ENCODE results near the gene FGFR4.

The FGFR4 gene

DNA sequence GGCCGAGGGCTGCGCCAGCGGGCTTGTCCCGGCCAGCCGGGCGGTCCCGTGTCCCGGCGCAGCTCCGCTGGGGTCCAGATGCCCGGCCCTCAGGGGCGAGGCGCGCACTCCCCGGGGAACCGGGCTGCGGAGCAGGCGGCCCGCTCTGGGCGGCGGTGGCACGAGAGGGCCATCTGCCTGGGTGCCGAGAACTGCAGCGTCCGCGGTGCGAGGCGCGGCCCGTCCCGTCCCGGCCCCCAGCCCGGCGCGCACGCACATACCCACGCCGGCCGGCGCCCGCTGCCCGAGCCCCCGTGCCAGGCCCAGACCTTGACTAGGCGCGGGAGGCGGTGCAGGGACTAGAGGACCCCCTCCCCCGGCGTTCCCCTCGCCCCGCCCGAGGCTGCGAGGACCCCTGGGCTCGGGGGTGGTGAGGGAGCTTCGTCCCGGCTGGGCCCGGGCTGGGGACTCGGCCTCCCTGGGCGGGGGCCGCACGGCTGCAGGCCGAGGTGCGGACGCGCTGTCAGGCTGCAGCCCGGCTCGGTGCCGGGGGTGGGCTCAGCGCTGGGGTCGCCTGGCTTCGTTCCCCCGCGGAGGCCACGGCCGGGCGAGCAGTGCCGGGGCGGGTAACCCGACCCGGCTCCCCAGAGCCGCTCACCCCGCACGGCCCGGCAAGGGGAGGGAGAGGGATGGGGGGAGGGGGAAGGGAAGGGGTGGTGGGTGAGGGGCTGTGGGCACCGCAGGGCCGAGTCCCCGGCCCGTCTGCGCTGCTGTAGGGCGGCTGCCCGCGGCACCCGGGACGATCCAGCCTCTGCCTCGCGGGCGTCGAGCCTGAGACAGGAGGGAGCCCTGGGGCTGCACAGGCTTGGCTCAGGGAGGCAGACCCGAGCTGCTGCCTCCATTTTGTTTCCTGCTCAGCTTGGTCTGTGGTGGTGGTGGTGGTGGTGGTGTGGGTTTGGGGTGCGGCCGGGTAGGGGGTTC, 45.7 kb downstream of the FGFR4 start:
- DNase-seq = no peak

DNA sequence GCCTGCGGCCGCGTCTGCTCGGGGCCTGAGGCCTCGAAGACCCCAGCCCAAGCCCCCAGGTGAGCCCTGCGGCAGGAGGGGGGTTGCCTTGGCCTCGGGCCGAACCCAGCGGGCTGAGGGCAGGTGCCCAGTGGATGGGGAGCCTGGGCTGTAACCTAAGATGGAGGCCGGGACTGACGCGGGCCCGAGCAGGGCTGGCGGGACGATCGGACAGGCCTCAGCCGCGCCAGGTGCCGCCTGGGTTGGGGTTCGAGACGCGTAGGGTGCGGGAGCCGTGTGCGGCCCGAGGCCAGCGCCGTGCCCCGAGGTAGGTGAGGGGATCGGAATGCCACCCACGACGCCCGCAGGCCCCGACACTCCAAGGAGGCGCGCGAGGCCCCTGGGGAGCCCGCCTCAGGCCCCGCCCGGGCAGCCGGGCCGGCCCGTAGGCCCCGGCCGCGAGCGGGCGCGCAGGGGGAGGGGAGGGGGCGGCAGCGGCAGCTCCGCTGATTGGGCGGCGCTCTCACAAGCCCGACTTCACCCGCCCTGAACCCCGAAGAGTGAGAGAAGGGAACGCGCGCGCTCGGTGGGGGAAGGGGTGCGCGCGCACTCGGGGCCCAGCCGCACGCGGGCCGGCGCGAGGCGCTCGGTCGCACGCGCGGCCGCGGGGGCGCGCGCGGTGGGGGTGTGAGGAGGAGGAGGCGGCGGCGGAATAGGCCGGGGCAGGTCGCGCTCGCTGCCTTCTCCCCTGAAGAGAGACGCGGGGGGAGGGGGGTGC, 46.6 kb downstream of the FGFR4 start, which contains the start of gene NSD1:
NSD1 (plus strand) TSS at position 678 of the 757 bp plus-strand sequence. CDS start 1,331 bp downstream, outside the sequence.
- DNase-seq = no peak

DNA sequence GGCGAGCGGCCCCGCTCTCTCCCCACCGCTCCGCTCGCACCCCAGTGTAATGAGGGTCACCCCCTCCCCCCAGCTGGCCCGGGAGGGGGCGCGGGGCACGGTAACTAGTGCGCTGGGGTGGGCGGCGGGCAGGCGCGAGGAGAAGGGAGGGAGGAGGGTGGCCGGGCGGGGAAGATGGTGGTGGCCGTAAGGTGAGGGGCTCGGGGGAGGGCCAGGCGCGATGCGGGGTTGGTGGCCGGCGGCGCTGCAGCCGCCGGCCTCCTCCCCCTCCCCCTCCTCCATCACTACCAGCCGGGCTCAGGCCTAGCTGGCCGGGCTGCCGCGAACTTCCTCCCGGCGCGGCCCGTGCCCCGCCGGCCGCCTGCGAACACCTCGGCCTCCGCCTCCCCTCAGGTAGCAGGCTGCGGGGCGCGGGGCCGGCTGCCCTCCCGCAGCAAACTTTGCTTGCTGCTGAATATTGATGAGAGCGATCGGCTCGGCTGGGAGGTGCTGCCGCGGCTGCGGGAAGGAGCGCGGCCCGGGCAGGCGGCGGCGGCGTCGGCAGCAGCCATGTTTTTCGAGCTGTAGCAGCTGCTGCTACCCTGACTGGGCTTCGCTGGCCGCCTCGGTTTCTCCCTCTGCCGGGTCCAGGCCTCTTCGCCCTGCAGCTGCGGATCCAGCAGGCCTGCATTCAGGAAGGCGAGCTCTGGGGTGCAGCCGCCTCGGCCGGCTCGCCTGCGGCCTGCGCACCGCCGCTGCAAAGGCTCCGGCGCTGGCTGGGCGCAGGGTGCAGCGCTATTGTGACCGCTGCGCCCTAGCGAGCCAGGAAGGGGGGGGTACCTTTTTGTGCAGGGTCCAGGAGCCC, 47.4 kb downstream of the FGFR4 start:
- DNase-seq = no peak

DNA sequence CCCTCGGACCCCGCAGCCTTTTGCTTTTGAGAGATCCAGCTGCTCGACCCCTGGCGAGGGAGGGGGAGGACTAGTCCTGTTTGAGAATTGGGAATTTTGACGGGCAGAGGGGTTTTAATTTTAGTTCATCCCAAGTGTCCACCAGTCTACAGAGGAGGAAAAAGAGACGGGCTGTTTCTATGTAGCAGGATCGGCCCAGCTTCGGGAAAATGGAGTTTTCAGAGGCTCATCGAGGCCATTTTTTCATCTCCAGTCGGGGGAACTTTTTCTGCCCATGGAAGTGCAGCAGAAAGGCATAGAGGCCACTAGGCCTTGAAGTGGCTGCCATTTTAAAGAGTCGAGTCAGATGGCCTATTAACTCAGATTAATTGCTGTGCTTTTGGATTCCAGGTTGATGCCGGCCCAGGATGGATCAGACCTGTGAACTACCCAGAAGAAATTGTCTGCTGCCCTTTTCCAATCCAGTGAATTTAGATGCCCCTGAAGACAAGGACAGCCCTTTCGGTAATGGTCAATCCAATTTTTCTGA, 48.0 kb downstream of the FGFR4 start:
- no peak for DNase-seq

DNA sequence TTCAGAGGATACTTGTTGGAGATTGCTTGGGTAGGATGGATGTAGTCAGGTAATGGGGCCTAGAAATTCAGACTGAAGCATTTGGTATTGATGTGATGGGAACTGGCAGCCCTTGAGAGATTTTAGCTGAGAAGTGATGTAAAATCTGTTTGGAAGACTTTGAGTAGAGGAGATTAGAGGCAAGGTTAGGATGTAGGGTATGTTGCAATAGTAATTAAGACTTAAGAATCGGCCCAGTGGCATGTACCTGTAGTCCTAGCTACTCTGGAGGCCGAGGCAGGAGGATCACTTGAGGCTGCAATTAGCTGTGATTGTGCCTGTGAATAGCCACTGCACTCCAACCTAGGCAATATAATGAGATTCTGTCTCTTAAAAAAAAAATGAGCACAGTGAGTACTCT, 53.6 kb downstream of the FGFR4 start:
- no peak for DNase-seq

DNA sequence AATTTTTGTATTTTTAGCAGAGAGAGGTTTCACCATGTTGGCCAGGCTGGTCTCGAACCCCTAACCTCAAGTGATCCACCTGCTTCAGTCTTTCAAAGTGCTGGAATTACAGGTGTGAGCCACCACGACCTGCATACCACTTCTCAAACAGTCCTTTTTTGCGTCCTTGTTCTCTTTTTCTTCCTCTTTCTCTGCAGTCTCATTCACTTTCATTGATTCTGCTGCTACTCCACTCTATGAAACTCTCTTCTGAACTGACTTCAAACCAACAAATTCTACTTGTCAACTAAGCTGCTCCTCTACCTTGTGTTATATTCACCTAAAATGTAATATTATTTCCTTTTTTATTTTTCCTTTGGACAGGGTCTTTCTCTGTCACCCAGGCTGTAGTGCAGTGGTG, 54.8 kb downstream of the FGFR4 start:
- no peak for DNase-seq

DNA sequence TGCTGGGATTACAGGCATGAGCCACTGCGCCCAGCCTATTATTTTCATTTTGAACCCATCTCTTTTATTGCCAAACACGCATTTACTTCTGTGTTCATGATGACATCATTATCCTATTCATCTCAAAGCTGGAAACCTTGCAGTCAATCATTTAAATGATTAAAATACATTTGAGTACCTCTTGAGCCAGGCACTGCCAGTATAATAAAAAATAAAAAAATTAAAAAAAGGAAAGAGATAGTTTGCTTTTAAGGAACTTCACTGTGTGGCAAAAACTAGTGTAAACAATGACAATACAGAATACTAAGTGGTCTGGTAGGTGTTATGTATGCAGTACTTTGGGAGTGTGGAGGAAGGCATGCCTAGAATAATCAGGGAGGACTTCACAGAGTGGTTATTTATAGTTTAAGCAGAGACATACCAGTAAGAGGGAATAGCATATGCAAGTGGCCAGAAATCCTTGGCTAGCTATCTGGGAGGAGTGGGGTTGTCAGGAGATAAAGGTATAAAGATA, 55.4 kb downstream of the FGFR4 start:
- DNase-seq = no peak

DNA sequence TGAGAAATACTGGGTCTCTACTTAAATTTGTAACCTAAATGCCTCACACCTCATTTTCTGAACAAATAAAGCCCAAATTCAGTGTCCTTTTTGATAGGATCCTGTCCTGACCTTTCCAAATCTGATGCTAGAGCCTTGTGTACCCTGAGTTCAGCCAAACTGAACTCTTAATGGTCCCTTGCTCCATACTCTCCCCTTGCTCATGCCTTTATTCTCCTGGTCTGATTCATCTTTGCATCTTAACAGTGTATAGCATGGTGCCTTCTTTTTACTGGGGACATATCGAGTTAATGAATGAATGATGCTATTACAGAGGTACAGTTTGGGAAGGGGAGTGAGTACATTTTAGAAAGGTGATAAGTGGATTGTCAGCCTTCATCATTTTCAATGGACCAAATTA, 56.1 kb downstream of the FGFR4 start:
- DNase-seq = no peak

DNA sequence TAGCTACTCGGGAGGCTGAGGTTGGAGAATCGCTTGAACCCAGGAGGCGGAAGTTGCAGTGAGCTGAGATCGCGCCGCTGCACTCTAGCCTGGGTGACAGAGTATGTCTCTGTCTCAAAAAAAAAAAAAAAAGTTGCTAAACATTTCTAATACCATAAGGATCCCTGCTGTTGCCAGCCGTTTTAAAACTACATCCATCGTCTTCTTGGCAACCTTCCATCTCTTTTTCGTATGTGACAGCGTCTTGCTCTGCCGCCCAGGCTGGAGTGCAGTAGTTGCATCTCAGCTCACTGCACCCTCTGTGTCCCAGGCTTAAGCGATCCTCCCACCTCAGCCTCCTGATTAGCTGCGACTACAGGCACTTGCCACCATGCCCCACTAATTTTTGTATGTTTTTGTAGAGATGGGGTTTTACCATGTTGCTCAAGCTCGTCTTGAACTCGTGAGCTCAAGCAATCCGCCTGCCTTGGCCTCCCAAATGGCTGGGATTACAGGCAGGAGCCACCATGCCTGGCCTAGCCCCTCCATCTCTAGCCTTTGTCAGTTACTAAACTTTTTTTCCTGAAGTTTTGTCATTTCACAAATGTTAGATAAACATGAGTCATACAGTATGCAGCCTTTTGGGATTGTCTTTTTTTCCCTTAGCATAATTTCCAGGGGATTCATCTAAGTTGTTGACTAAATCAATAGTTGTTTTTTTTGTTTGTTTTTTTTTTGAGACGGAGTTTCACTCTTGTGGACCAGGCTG, 60.4 kb downstream of the FGFR4 start:
- no peak for DNase-seq

Data from NCI-H1694 treated with DMSO at 0.1 percent for 48 hours (cell line).